ENCODE results near the gene NCAPH2.
"Not testable (repeated sequence)": the region's sequence is repeated elsewhere in the genome, so short reads cannot be mapped to it uniquely, and the experiment has no call there.

The NCAPH2 gene

GRCh38 chr22:50517495-50518260 lies 9.7 kb downstream of the NCAPH2 start:
- no peak for DNase-seq (ENCODE audit: low read depth in 2 of 2)

- DNase-seq (ENCODE audit: low read depth in 2 of 2), result no peak
Measured at GRCh38 chr22:50518606-50519005, 10.6 kb downstream of the NCAPH2 start.

- no peak for DNase-seq (ENCODE audit: low read depth in 2 of 2)
Measured at GRCh38 chr22:50519151-50519550, 11.1 kb downstream of the NCAPH2 start.

GRCh38 chr22:50520184-50520583 lies 12.2 kb downstream of the NCAPH2 start:
- DNase-seq (ENCODE audit: low read depth in 2 of 2), result not testable (repeated sequence)

GRCh38 chr22:50520826-50521453 lies 12.9 kb downstream of the NCAPH2 start:
- DNase-seq (ENCODE audit: low read depth in 2 of 2), result no peak

- no peak for DNase-seq (ENCODE audit: low read depth in 2 of 2)
Measured at GRCh38 chr22:50521710-50522109, 13.7 kb downstream of the NCAPH2 start.

- no peak for DNase-seq (ENCODE audit: low read depth in 2 of 2)
Measured at GRCh38 chr22:50522208-50522805, 14.3 kb downstream of the NCAPH2 start.

GRCh38 chr22:50522806-50523438 lies 14.9 kb downstream of the NCAPH2 start:
- DNase-seq (ENCODE audit: low read depth in 2 of 2), result no peak

GRCh38 chr22:50523458-50523805 lies 15.4 kb downstream of the NCAPH2 start:
- DNase-seq (ENCODE audit: low read depth in 2 of 2), result no peak

GRCh38 chr22:50523806-50524675 lies 16.0 kb downstream of the NCAPH2 start:
- no peak for DNase-seq (ENCODE audit: low read depth in 2 of 2)

- no peak for DNase-seq (ENCODE audit: low read depth in 2 of 2)
Measured at GRCh38 chr22:50524676-50525103, 16.7 kb downstream of the NCAPH2 start.

GRCh38 chr22:50525104-50525857 lies 17.3 kb downstream of the NCAPH2 start, which contains the start of gene SCO2:
Gene SCO2 (minus strand): TSS chr22:50525598. CDS start chr22:50524411, 1,187 bp downstream.
- peak; percentile 95 to 96 for DNase-seq (ENCODE audit: low read depth in 2 of 2)

GRCh38 chr22:50525858-50526107 lies 17.8 kb downstream of the NCAPH2 start:
- no peak for DNase-seq (ENCODE audit: low read depth in 2 of 2)

GRCh38 chr22:50526108-50526833 lies 18.2 kb downstream of the NCAPH2 start:
- peak; percentile 78 to 83 for DNase-seq (ENCODE audit: low read depth in 2 of 2)

GRCh38 chr22:50526834-50527801 lies 19.1 kb downstream of the NCAPH2 start:
- DNase-seq (ENCODE audit: low read depth in 2 of 2), result no peak

GRCh38 chr22:50527921-50528681 lies 20.1 kb downstream of the NCAPH2 start:
- DNase-seq (ENCODE audit: low read depth in 2 of 2), result no peak

- no peak for DNase-seq (ENCODE audit: low read depth in 2 of 2)
Measured at GRCh38 chr22:50528682-50529415, 20.8 kb downstream of the NCAPH2 start.
